SK-N-SH (cell line): ENCODE measurements around the gene COL2A1.

Source experiments
- RCOR1 ChIP-seq: fragments of 150-350 bp; IDR thresholded peaks from 2 replicates; pipeline ENCODE4 v1.6.1; 2017; ENCODE audit warnings: antibody characterized with exemption, low read length
- TF ChIP-seq, protein P1 (sequence below): IDR thresholded peaks from 2 replicates; pipeline ENCODE4 v1.4.0; 2012; ENCODE audit warnings: low read depth, borderline replicate concordance

DNA sequence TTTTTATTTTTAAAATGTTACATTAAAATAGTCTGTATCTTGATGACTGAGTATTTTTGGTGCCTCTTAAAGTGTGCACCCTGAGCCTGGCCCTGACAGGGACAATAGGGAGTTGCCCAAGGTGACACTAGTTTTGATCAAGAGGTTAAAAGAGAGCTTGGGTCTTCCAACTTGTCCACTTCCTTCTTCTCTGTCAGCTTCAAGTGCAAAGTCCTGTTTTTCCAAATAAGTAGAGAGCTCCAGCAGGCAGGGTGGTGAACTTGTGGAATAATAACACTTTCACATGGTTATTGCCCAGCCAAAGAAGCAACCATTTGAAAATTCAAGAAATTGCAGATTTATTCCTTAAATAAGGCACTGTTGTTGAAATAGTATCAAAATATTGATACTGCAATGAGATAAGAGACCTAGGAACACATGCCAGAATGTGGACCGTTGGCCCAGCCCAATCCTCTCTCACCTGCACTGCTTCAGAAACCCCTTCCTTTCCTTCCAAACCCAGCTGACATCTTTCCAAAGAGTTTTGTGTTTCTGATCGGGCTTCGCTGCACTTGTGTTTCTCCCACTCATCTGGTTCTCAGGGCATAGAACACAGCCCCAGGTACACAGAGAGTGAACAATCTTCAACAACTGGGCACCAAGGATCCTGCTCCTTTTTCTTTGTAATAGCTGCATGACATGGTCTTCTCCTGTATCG is 13.8 kb upstream of the COL2A1 start:
- TF ChIP-seq RCOR1, result no peak
- TF ChIP-seq, protein P1, sequence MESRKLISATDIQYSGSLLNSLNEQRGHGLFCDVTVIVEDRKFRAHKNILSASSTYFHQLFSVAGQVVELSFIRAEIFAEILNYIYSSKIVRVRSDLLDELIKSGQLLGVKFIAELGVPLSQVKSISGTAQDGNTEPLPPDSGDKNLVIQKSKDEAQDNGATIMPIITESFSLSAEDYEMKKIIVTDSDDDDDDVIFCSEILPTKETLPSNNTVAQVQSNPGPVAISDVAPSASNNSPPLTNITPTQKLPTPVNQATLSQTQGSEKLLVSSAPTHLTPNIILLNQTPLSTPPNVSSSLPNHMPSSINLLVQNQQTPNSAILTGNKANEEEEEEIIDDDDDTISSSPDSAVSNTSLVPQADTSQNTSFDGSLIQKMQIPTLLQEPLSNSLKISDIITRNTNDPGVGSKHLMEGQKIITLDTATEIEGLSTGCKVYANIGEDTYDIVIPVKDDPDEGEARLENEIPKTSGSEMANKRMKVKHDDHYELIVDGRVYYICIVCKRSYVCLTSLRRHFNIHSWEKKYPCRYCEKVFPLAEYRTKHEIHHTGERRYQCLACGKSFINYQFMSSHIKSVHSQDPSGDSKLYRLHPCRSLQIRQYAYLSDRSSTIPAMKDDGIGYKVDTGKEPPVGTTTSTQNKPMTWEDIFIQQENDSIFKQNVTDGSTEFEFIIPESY, result no peak
